HG03103 (cell line): ENCODE data around the gene KLHL18.
"Not testable (repeated sequence)": the region's sequence is repeated elsewhere in the genome, so short reads cannot be mapped to it uniquely, and the experiment has no call there.

Source experiments
- ATAC-seq: cut with Tn5 transposase; IDR thresholded peaks from one replicate; pipeline ENCODE4 v1.9.1; 2021; ENCODE audit warnings: low read depth; ENCODE audit not compliant: unreplicated experiment

KLHL18 gene

GRCh38 chr3:47270526-47270925 is 12.2 kb upstream of the KLHL18 start:
- no peak for ATAC-seq

- ATAC-seq = no peak
Measured at GRCh38 chr3:47273564-47273963, 9.2 kb upstream of the KLHL18 start.

- no peak for ATAC-seq
Measured at GRCh38 chr3:47274652-47275051, 8.1 kb upstream of the KLHL18 start.

- ATAC-seq = no peak
Measured at GRCh38 chr3:47276558-47276957, 6.2 kb upstream of the KLHL18 start.

GRCh38 chr3:47280519-47280918 is 2.2 kb upstream of the KLHL18 start:
- no peak for ATAC-seq

DNA sequence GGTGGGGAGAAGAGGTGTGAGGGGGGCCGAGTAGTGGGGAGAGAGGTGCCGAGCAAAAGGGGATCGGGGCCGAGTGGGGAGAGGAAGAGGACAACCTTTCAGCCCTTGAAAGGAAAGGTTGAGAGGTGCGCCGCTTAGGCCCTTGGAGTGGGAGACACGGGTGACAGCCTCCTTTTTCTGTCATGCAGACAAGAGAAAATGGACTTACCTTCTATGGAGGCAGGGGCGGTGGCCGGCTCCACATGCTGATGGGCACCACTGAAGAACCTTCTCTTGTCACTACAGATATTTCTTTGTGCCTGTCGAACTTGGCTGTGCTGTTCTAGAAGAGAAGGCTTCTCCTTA is 421 bp downstream of the KLHL18 start:
- ATAC-seq = no peak

- ATAC-seq = no peak
Measured at GRCh38 chr3:47283591-47284364, 1.0 kb downstream of the KLHL18 start.

DNA sequence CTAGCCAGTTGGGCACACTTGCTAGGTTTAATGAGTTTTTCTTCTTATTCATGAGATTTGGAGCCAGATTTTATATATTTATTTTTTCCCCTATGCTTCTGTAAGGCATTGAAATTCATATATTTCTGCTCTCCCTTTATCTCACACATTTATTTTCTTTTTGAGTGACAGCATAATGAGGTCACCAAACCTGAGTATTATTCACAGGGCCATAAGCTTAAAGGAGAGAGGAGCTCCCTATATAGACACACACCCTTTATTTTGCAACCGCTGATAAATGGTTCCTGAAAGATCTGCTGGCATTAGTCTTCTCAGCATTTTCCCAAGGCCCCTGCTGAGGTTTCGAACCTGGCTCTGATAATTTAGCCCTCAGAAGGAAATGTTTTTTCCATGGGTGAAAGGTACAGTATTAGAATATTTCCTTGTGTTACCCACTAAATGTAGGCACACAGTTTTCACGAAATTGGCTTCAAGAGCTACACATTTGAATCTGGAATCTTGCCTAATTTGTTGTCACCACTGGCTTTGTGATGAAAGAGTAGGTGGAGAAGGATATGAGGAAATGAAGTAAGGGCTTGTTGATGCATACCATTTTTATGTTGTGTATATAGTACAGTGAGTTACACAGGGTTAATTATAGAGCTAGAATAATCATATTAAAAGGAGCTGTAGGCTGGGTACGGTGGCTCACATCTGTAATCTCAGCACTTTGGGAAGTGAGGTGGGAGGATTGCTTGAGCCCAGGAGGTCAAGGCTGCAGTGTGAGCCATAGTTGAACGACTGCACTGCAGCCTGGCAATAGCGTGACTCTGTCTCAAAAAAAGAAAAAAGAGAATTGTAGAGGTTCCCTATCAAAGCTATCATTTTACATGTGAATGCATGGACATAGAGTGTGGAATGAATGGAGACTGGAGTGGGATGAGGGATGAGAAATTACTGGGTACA is 6.5 kb downstream of the KLHL18 start:
- ATAC-seq = no peak

- no peak for ATAC-seq
Measured at GRCh38 chr3:47291158-47291753, 8.5 kb downstream of the KLHL18 start.

DNA sequence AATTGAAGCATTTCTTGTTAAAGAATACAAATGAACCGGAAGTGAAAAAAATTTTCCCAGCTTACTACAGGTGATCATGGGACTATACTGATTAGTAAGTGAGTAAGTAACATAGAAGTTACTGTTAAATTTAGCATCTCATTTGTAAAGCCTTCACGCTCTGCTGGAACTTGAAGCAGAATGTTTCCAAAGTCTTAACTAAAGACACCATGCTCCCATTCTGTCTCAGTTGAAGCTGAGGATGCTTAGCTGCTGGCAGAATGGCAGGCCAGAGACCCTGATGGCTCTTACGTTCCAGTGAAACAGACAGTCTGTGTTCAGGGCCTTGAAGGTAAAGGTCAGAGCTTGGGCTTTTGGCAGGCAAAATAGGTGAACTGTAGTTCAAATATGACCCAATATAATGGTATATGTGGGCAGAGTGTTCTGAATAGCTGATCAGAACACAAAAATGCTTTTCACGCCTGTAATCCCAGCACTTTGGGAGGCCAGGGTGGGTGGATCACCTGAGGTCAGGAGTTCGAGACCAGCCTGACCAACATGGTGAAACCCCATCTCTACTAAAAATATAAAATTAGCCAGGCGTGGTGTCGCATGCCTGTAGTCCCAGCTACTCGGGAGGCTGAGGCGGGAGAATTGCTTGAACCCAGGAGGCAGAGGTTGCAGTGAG is 9.1 kb downstream of the KLHL18 start:
- ATAC-seq = not testable (repeated sequence)

- ATAC-seq = no peak
Measured at GRCh38 chr3:47293822-47294221, 11.1 kb downstream of the KLHL18 start.

DNA sequence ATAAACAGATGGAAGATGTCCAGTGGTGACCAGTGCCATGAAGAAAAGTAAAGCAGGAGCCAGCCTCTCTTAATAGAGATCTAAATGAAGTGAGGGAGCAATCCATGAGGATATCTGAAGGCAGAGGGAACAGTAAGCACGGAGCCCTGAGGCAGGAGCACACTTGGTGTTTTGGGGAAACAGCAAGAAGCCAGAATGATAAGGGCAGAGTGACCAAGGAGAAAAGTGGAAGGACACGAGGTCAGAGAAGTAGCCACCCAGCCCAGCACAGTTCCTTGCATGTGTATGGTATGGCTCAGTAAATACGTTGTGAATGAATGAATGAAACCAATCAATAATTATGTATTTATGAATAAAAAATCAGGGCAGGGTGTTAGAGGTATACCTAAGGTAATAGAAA is 11.6 kb downstream of the KLHL18 start:
- no peak for ATAC-seq

DNA sequence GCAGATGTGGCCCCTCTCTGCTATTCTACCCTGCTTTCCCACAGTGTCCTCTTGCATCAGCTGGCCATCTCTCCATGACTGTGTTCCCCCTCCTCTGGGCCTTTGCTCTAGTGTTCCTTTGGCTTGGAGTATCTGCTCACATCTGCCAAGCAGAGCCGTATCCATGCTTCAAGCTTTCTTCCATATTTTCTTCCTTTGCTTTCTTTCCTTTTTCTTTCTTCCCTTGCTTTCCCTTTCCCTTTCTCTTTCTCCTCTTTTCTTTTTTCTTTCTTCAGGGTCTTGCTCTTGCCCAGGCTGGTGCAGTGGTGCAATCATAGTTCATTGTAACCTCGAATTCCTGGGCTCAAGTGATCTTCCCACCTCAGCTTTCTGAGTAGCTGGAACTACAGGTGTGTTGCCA is 12.6 kb downstream of the KLHL18 start:
- ATAC-seq = no peak

DNA sequence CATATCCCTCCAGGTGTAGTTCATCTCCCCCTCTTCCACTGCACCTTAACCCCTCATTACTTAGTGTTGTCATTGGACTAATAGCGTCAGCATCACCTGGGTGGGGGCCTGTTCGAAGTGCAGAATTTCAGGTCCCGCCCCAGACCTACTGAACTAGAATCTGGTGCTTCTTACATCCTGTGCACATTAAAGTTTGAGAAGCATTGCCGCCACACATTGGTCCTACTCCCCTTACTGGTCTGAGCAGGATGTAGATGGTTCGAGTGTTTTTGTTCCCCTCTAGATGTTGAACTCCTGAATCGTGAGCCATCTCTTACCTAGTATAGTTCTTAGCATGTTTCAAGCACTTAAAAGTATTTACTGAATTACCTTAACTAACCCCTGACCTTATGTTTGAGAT is 13.2 kb downstream of the KLHL18 start:
- no peak for ATAC-seq

DNA sequence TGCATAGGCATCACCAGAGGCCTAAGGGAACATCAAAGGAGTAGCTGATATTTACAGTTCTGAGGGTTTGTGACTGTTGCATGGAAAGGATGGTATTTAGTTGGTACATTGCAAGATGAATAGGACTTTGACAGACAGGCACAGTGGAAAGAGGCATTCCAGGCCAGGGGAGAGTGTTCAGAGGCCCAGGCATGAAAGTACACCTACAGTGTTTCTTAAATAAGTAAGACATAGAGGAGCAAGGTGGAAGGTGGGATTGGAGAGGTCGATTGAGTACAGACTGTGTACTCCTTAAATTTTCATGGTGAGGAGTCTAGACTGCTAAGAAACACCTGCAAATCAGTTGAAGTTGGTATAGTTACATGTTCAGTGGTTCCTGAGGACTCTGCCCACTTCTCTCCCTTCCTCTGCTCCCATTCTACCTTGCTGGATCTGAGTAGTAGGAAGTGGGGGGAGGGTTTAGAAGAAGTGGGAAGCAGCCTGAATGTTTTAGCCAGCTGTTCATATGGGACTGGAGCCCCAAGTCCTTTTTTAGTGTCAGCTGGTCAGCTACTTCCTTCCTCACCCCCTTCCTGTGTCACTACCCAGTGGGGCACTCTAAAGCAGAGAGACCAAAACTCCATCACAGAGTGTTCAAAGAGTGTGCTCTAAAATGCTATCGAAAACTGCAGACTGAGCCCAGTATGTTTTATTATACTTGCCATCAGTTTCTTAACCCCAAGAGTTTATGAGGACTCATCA is 14.0 kb downstream of the KLHL18 start:
- no peak for ATAC-seq

DNA sequence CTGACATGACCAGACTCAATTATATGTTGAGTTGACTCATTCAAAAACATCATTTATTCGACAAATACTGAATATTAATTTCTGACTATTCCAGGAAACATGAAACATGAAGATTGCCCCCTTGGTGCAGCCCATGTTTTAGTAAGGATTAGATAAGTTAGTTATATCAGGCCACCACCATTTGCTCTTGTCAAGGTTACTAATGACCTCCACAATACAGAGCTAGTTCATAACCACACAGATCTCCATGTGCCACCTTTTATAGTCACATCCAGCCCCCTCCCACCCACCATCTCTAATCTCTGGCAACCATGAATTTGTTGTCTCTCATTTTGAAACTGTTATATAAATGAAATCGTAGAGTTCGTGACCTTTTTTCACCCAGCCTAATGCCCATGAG is 15.7 kb downstream of the KLHL18 start:
- ATAC-seq = no peak

- ATAC-seq = no peak
Measured at GRCh38 chr3:47299381-47300318, 16.9 kb downstream of the KLHL18 start.

DNA sequence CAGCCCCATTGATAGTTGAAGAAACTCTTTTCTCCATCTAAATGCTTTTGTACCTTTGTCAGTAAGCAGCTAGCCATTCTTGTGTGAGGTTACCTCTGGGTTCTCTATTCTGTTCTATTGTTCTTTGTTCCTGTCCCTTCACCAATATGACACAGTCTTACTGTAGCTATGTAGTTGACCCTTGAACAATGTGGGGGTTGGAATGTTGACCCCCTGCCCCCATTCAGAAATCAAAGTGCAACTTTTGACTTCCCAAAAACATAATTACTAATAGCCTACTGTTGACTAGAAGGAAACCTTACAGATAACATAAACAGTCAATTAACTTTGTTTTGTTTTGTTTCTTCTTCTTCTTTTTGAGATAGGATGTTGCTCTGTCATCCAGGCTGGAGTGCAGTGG is 18.7 kb downstream of the KLHL18 start:
- ATAC-seq = no peak

DNA sequence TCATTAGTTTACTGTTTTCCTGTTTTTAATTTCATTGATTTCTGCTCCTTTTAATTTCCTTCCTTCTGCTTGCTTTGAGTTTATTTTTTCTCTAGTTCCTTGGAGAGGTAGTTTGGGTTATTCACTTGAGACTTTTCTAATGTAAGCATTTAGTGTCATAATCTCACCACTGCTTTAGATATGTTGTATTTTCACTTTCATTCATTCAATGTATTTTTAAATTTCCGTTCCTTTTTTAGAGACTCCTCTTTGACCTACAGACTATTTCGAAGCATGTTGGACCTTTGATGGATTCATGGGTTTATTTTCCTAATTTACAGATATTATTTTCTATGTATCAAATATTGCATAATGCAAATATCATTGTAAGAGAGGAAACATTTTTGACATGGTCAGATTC is 23.3 kb downstream of the KLHL18 start:
- no peak for ATAC-seq
